Mesothelial cell of epicardium (in vitro differentiated cells): ENCODE data around the gene CDH12. TPM values are rescaled to one million over a fixed set of nuclear protein-coding genes. Genes with fewer than 3 reads are reported as not detected.

Experiments used
- DNase-seq, 2 experiments: peaks; one replicate each; pipeline ENCODE4 v3.0.0; 2021; ENCODE audit warnings: low spot score in 2 of 2; ENCODE audit not compliant: unreplicated experiment in 2 of 2
- H3K27ac Mint-ChIP-seq: 2 replicates; pipeline ENCODE4 v1.8.0; 2021; ENCODE audit warnings: mixed read lengths
- H3K27me3 Mint-ChIP-seq: 2 replicates; pipeline ENCODE4 v1.8.0; 2021; ENCODE audit warnings: low read depth, mixed read lengths
- H3K36me3 Mint-ChIP-seq: 2 replicates; pipeline ENCODE4 v1.8.0; 2021; ENCODE audit warnings: mixed read lengths
- H3K4me1 Mint-ChIP-seq: 2 replicates; pipeline ENCODE4 v1.8.0; 2021; ENCODE audit warnings: mixed read lengths
- H3K4me3 Mint-ChIP-seq: 2 replicates; pipeline ENCODE4 v1.8.0; 2021; ENCODE audit warnings: mild to moderate bottlenecking, moderate library complexity, mixed read lengths
- H3K9me3 Mint-ChIP-seq: 2 replicates; pipeline ENCODE4 v1.8.0; 2021; ENCODE audit warnings: mixed read lengths
- total RNA-seq: library from RNA; stranded (reverse); gene quantifications from 3 replicates; pipeline ENCODE4 v1.2.1, GENCODE V29; 2021
- TF ChIP-seq, protein P1 (sequence below): fragments of 200-600 bp; sonication (generic); IDR thresholded peaks from one replicate; pipeline ENCODE4 v1.5.0; 2021; ENCODE audit warnings: antibody characterized with exemption; ENCODE audit not compliant: unreplicated experiment

Gene CDH12
- total RNA-seq, 1 donor from 2014 or later = 1.6 TPM

DNA sequence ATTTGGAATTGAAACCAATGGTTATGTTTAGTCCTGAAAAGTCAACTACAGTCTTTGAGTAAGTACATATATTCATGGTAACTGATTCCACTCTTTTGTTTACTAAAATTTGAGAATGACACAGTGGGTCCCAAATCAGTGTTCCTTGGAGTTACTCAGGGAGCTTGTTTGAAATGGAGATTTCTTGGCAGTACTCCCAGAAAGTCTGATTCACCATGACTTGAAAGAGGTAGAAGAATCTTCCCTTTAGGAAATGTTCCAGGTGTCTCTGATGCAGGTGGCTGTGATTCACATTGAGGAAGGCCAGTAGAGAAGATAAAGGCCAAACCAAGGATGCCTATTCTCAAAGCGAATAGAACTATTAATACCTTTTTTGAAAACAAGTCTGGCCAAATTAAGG is 1078.3 kb downstream of the CDH12 start:
- Mint-ChIP-seq H3K4me1 (no peaks in the 10 kb centered on the region), H3K4me3 (no peak overlapping the region), H3K9me3 (no peaks in the 10 kb centered on the region), H3K27me3 (no peaks in the 10 kb centered on the region), H3K27ac (no peak overlapping the region), H3K36me3 (no peaks in the 10 kb centered on the region)
- DNase-seq = no peak
- TF ChIP-seq, protein P1, sequence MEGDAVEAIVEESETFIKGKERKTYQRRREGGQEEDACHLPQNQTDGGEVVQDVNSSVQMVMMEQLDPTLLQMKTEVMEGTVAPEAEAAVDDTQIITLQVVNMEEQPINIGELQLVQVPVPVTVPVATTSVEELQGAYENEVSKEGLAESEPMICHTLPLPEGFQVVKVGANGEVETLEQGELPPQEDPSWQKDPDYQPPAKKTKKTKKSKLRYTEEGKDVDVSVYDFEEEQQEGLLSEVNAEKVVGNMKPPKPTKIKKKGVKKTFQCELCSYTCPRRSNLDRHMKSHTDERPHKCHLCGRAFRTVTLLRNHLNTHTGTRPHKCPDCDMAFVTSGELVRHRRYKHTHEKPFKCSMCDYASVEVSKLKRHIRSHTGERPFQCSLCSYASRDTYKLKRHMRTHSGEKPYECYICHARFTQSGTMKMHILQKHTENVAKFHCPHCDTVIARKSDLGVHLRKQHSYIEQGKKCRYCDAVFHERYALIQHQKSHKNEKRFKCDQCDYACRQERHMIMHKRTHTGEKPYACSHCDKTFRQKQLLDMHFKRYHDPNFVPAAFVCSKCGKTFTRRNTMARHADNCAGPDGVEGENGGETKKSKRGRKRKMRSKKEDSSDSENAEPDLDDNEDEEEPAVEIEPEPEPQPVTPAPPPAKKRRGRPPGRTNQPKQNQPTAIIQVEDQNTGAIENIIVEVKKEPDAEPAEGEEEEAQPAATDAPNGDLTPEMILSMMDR = no peak

DNA sequence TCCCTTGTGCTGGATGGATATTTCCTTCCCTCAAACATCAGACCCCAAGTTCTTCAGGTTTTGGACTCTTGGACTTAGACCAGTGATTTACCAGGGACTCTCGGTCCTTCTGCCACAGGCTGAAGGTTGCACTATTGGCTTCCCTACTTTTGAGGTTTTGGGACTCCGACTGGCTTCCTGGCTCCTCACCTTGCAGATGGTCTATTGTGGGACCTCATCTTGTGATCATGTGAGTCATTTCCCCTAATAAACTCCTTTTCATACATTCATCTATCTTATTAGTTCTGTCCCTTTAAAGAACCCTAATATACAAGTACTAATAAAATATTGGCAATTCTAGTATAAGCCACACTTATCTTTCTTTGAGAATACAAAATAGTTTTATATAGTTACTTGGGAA is 1078.9 kb downstream of the CDH12 start:
- H3K9me3 Mint-ChIP-seq = no peaks in the 10 kb centered on the region
- no peak overlapping the region for H3K27ac Mint-ChIP-seq
- no peaks in the 10 kb centered on the region for H3K27me3 Mint-ChIP-seq
- DNase-seq = no peak
- H3K36me3 Mint-ChIP-seq = no peaks in the 10 kb centered on the region
- H3K4me3 Mint-ChIP-seq = no peak overlapping the region
- TF ChIP-seq, protein P1 = no peak
- H3K4me1 Mint-ChIP-seq = no peaks in the 10 kb centered on the region

DNA sequence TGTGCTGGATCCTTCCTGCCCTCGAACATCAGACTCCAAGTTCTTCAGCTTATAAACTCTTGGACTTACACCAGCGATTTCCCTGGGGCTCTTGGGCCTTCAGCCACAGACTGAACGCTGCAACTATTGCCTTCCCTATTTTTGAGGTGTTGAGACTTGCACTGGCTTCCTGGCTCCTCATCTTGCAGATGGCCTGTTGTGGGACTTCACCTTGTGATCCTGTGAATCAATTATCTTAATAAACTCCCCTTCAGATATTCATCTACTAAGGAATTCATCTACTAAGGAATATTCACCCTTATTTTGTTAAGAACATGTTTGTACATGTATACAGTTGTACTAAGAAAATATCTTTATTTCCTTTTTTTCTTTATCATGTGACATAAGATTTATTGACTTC is 1079.7 kb downstream of the CDH12 start:
- no peak for DNase-seq
- Mint-ChIP-seq H3K27ac (no peak overlapping the region), H3K36me3 (no peaks in the 10 kb centered on the region), H3K9me3 (no peaks in the 10 kb centered on the region), H3K4me1 (no peaks in the 10 kb centered on the region), H3K4me3 (no peak overlapping the region), H3K27me3 (no peaks in the 10 kb centered on the region)
- TF ChIP-seq, protein P1 = no peak

DNA sequence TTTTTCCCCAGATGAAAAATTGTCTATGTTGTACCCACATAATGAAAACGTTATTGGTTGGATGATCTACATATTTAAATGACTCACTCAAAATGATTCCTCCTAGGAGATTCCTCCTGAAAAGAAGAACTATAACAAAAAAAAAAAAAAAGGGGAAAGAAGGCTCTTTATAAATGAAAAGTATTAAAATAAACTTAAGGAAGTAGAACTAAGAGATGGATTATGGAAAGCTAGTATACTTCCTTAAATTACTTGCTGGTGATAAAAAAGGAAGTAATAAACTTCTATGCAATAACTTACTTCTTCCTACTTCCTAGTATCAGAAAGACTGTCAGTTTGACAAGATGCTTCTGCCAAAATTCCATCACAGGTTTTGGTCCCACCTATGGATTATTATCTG is 1087.7 kb downstream of the CDH12 start:
- H3K27ac Mint-ChIP-seq = no peak overlapping the region
- H3K27me3 Mint-ChIP-seq = no peaks in the 10 kb centered on the region
- no peaks in the 10 kb centered on the region for H3K9me3 Mint-ChIP-seq
- peaks cover 6% of the 10 kb centered on the region for H3K4me1 Mint-ChIP-seq
- H3K36me3 Mint-ChIP-seq = no peaks in the 10 kb centered on the region
- H3K4me3 Mint-ChIP-seq = no peak overlapping the region
- TF ChIP-seq, protein P1 = no peak
- no peak for DNase-seq

DNA sequence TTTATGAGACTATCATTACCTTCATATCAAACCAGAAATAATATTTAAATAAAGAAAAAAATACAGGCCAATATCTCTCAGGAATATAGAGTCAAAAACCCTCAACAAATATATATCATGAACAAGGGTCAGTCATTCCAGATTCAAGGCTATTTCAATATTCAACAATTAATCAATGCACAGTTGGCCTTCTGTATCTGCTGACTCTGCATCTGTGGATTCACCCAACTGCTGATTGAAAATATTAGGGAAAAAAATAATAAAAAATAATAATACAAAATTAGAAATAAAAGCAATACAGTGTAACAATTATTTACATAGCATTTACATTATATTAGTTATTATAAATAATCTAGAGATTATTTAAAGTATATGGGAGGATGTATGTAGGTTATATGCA is 1114.0 kb downstream of the CDH12 start:
- Mint-ChIP-seq H3K4me3 (no peak overlapping the region), H3K4me1 (peaks cover 30% of the 10 kb centered on the region), H3K27ac (no peak overlapping the region), H3K36me3 (peaks cover 5% of the 10 kb centered on the region), H3K9me3 (peaks cover 9% of the 10 kb centered on the region), H3K27me3 (no peaks in the 10 kb centered on the region)
- TF ChIP-seq, protein P1 = no peak
- DNase-seq = no peak

DNA sequence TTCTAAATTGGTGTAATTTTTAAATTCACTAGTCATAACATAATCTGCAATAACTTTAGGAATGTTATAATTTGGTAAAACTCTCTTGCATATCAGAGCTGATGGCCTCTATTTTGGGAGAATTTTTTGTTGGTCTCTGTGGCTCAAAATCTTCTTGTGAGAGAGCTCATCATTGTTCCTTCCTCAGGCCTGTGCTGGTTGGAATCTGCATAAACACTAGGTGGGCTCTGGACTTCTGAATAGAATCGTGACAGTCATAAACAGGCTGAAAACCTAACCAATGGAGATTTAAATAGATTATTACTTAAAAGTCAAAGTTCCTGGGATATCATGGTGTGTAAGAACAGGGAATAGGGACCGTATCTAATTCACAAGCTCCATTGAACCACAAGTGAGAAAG is 1129.6 kb downstream of the CDH12 start:
- no peak overlapping the region for H3K4me3 Mint-ChIP-seq
- peaks cover 8% of the 10 kb centered on the region for H3K9me3 Mint-ChIP-seq
- H3K27me3 Mint-ChIP-seq = no peaks in the 10 kb centered on the region
- TF ChIP-seq, protein P1 = no peak
- no peak overlapping the region for H3K27ac Mint-ChIP-seq
- no peak for DNase-seq
- peaks cover 2% of the 10 kb centered on the region for H3K4me1 Mint-ChIP-seq
- H3K36me3 Mint-ChIP-seq = peaks cover 3% of the 10 kb centered on the region
